ENCODE measurements around the gene MEGF11. TPM values are rescaled to one million over a fixed set of nuclear protein-coding genes. Genes with fewer than 3 reads are reported as not detected.
A peak's percentile ranks its signal among the peaks of the same experiment; 100 is the strongest.

MEGF11 gene
- total RNA-seq, 1 experiment from 2014 or later = 1.2 TPM

DNA sequence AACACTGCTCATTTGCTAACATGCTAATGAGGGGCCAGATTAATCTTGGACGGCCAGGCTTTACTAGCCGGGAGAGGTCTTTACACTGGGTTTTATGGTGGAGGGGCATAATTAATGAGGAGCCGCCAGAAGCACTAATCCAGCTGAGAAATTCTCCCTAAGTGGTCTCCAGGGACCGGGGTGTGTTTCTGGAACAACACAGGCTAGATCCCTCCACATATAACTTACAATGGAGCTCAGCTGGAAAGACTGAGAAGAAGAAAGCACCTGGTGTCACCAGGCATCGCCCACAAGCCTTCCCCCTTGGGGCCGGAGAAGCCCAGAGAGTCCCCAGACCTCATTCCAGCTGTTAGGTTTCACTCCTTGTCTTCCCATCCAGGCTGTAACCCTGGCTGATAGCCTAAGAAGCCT lies 127.5 kb downstream of the MEGF11 start:
- H3K9me3 ChIP-seq (ENCODE audit: control insufficient read depth, low read depth, low read length) = no peaks in the 10 kb centered on the region
- H3K4me3 Mint-ChIP-seq = no peak overlapping the region; a peak in 1 of 5 replicates
- H3T11ph ChIP-seq (ENCODE audit: low read length) = no peak overlapping the region
- no peak overlapping the region for H2AK5ac ChIP-seq (ENCODE audit: insufficient read length, low read length)
- no peak overlapping the region for H2AFZ ChIP-seq (ENCODE audit: low read length)
- H3K23me2 ChIP-seq (ENCODE audit: insufficient read length, low read depth, low read length, poor library complexity, severe bottlenecking) = no peaks in the 10 kb centered on the region
- H4K5ac ChIP-seq (ENCODE audit: insufficient read length, low read depth, low read length) = no peak overlapping the region
- no peaks in the 10 kb centered on the region; the same call in 1 of the 2 replicates for H3K4me1 ChIP-seq (ENCODE audit: insufficient read depth, low read length)
- no peak overlapping the region for H3K4ac ChIP-seq (ENCODE audit: low read depth, low read length)
- no peaks in the 10 kb centered on the region for H3K79me2 ChIP-seq (ENCODE audit: insufficient read depth, low read length)
- no peaks in the 10 kb centered on the region for H4K20me1 ChIP-seq (ENCODE audit: control insufficient read depth, insufficient read depth, insufficient read length)
- no peak overlapping the region for H4K91ac ChIP-seq (ENCODE audit: insufficient read length, low read depth, low read length)
- no peak overlapping the region for H4K8ac ChIP-seq (replicated peaks; ENCODE audit: insufficient read length, low read depth, low read length)
- H3K27me3 Mint-ChIP-seq (ENCODE audit: low read depth) = peaks cover 9% of the 10 kb centered on the region
- no peak overlapping the region for H2BK20ac ChIP-seq (ENCODE audit: low read depth, low read length, poor library complexity, severe bottlenecking)
- H3K27ac ChIP-seq (ENCODE audit: insufficient read length, low read depth, low read length) = no peak overlapping the region
- H2BK12ac ChIP-seq (ENCODE audit: insufficient read length, low read depth, low read length) = no peak overlapping the region
- H2BK15ac ChIP-seq (ENCODE audit: low read depth, low read length) = no peak overlapping the region
- H3K27ac Mint-ChIP-seq = peak overlapping the region in 1 of 3 experiments; percentile 66; a peak in 2 of 7 replicates
- H3K18ac ChIP-seq (ENCODE audit: insufficient read length, low read depth, low read length) = no peak overlapping the region
- no peaks in the 10 kb centered on the region for H3K79me1 ChIP-seq (ENCODE audit: insufficient read depth, low read depth, low read length, poor library complexity, severe bottlenecking)
- H3K36me3 Mint-ChIP-seq (ENCODE audit: insufficient read depth in 1 of 3, low read depth in 3 of 3) = no peaks in the 10 kb centered on the region
- no peak overlapping the region for H3K14ac ChIP-seq (ENCODE audit: insufficient read depth, low read length)
- no peak overlapping the region for H3K23ac ChIP-seq (ENCODE audit: insufficient read length, low read depth, low read length)
- H3K4me2 ChIP-seq (ENCODE audit: insufficient read depth, insufficient read length, low read length) = no peak overlapping the region
- TF ChIP-seq, protein P1, sequence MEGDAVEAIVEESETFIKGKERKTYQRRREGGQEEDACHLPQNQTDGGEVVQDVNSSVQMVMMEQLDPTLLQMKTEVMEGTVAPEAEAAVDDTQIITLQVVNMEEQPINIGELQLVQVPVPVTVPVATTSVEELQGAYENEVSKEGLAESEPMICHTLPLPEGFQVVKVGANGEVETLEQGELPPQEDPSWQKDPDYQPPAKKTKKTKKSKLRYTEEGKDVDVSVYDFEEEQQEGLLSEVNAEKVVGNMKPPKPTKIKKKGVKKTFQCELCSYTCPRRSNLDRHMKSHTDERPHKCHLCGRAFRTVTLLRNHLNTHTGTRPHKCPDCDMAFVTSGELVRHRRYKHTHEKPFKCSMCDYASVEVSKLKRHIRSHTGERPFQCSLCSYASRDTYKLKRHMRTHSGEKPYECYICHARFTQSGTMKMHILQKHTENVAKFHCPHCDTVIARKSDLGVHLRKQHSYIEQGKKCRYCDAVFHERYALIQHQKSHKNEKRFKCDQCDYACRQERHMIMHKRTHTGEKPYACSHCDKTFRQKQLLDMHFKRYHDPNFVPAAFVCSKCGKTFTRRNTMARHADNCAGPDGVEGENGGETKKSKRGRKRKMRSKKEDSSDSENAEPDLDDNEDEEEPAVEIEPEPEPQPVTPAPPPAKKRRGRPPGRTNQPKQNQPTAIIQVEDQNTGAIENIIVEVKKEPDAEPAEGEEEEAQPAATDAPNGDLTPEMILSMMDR (conservative IDR thresholded peaks at IDR 0.05) = no peak
- DNase-seq = no peak
- no peaks in the 10 kb centered on the region for H3K27me3 ChIP-seq (ENCODE audit: insufficient read depth, low read length)
- no peak overlapping the region for H3K56ac ChIP-seq (ENCODE audit: insufficient read length, low read depth, low read length)
- peaks cover 31 to 55% of the 10 kb centered on the region in 2 experiments for H3K4me1 Mint-ChIP-seq
- no peaks in the 10 kb centered on the region for H3K9me3 Mint-ChIP-seq
- no CpG with 5 or more reads among the region's 6 CpGs for WGBS (ENCODE audit: extremely low coverage, insufficient read length, low lambda C conversion rate)
- H2BK5ac ChIP-seq (ENCODE audit: insufficient read length, low read length) = no peak overlapping the region
- H2BK120ac ChIP-seq (ENCODE audit: low read depth, low read length, poor library complexity, severe bottlenecking) = no peak overlapping the region
- no peak overlapping the region for H3K9ac ChIP-seq (ENCODE audit: extremely low read depth, insufficient read length, low read length)
